GM04504 (cell line): ENCODE measurements around the gene FBXL19.

Experiments used
- DNase-seq: peaks from one replicate; pipeline ENCODE4 v3.0.0-alpha.2; 2012; ENCODE audit warnings: low read depth

FBXL19 gene

GRCh38 chr16:30895627-30896260, 27.6 kb upstream of the FBXL19 start:
- DNase-seq = no peak

GRCh38 chr16:30896261-30896888, 27.0 kb upstream of the FBXL19 start, which contains the start of gene CTF1:
Gene CTF1, plus strand, starts transcription at chr16:30896614. Its CDS starts 30 bp downstream, at chr16:30896644.
- DNase-seq = peak; percentile 89

- DNase-seq = peak; percentile 81
These were observed 26.3 kb upstream of the FBXL19 start for GRCh38 chr16:30896889-30897733.

GRCh38 chr16:30899794-30900193, 23.6 kb upstream of the FBXL19 start:
- no peak for DNase-seq

- no peak for DNase-seq
These were observed 22.8 kb upstream of the FBXL19 start for GRCh38 chr16:30900588-30900987.

- DNase-seq = no peak
These were observed 22.0 kb upstream of the FBXL19 start for GRCh38 chr16:30901201-30902028.

- peak; percentile 39 for DNase-seq
These were observed 21.1 kb upstream of the FBXL19 start for GRCh38 chr16:30902029-30902972.

GRCh38 chr16:30903002-30903401, 20.4 kb upstream of the FBXL19 start:
- DNase-seq = no peak

- DNase-seq = no peak
These were observed 19.8 kb upstream of the FBXL19 start for GRCh38 chr16:30903596-30903995.

GRCh38 chr16:30904114-30904780, 19.1 kb upstream of the FBXL19 start:
- no peak for DNase-seq

GRCh38 chr16:30907064-30907463, 16.3 kb upstream of the FBXL19 start:
- no peak for DNase-seq

GRCh38 chr16:30910427-30911029, 12.8 kb upstream of the FBXL19 start:
- DNase-seq = no peak

- DNase-seq = no peak
These were observed 10.5 kb upstream of the FBXL19 start for GRCh38 chr16:30912794-30913412.

GRCh38 chr16:30914830-30915229, 8.5 kb upstream of the FBXL19 start:
- no peak for DNase-seq

GRCh38 chr16:30918614-30919013, 4.8 kb upstream of the FBXL19 start:
- DNase-seq = no peak

- no peak for DNase-seq
These were observed 2.5 kb upstream of the FBXL19 start for GRCh38 chr16:30920891-30921290.

GRCh38 chr16:30921459-30921747, 2.0 kb upstream of the FBXL19 start:
- no peak for DNase-seq

- DNase-seq = peak; percentile 67
These were observed 1.5 kb upstream of the FBXL19 start for GRCh38 chr16:30921748-30922419.

GRCh38 chr16:30922420-30922959, 882 bp upstream of the FBXL19 start:
- DNase-seq = peak; percentile 99
